Measurements from ENCODE around the gene SLC25A38.

DNA sequence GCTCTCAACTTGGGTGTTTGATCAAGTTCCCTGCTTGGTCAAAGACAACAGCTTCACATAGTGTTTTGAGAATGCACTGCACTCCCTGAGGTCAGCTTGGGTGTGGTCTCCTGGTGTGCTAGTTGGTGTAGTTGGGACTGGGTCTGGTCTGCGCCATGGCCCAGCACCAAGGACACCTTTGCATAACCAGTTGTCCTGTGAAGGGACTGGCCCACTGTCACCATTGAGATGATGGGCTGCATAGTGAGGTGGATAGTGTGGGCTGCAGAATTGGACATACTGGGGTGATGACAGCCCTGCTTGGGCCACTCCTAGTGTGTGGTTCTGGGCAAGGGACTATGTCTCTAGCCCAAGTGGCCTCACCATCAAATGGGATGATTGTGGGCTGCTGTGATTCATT is 32.8 kb downstream of the SLC25A38 start:
- TF ChIP-seq, protein P1, sequence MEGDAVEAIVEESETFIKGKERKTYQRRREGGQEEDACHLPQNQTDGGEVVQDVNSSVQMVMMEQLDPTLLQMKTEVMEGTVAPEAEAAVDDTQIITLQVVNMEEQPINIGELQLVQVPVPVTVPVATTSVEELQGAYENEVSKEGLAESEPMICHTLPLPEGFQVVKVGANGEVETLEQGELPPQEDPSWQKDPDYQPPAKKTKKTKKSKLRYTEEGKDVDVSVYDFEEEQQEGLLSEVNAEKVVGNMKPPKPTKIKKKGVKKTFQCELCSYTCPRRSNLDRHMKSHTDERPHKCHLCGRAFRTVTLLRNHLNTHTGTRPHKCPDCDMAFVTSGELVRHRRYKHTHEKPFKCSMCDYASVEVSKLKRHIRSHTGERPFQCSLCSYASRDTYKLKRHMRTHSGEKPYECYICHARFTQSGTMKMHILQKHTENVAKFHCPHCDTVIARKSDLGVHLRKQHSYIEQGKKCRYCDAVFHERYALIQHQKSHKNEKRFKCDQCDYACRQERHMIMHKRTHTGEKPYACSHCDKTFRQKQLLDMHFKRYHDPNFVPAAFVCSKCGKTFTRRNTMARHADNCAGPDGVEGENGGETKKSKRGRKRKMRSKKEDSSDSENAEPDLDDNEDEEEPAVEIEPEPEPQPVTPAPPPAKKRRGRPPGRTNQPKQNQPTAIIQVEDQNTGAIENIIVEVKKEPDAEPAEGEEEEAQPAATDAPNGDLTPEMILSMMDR (IDR thresholded peaks at IDR 0.05; ENCODE audit: insufficient read depth, low read depth, low read length), result no peak
- no peak for TF ChIP-seq EZH2 (IDR thresholded peaks at IDR 0.05; ENCODE audit: insufficient read depth, low read length)
